Hindlimb muscle (tissue), 1 donor: ENCODE data around the gene ROCK2. TPM values are rescaled to one million over a fixed set of nuclear protein-coding genes. Genes with fewer than 3 reads are reported as not detected.

Experiments used
- DNase-seq: peaks from one replicate; pipeline ENCODE4 v3.0.0-alpha.2; 2013
- polyA plus RNA-seq: library from polyadenylated mRNA; unstranded; fragments of 120-200 nt; gene quantifications from one replicate; pipeline ENCODE4 v1.2.1, GENCODE V29; 2013; ENCODE audit not compliant: insufficient read length

Gene ROCK2
- polyA plus RNA-seq, 1 donor, result 39.7 TPM

GRCh38 chr2:11145350-11145749 is 199.1 kb downstream of the ROCK2 start:
- no peak for DNase-seq

GRCh38 chr2:11144738-11145079 is 199.7 kb downstream of the ROCK2 start:
- DNase-seq, result no peak

GRCh38 chr2:11144077-11144737 is 200.2 kb downstream of the ROCK2 start:
- no peak for DNase-seq

- no peak for DNase-seq
Observed at GRCh38 chr2:11142987-11143386, 201.4 kb downstream of the ROCK2 start.

- DNase-seq, result no peak
Observed at GRCh38 chr2:11142330-11142729, 202.1 kb downstream of the ROCK2 start.

GRCh38 chr2:11141319-11141718 is 203.1 kb downstream of the ROCK2 start:
- no peak for DNase-seq

- no peak for DNase-seq
Observed at GRCh38 chr2:11140492-11140891, 203.9 kb downstream of the ROCK2 start.

GRCh38 chr2:11134349-11134748 is 210.1 kb downstream of the ROCK2 start:
- DNase-seq, result no peak

- no peak for DNase-seq
Observed at GRCh38 chr2:11133936-11134320, 210.5 kb downstream of the ROCK2 start.

- no peak for DNase-seq
Observed at GRCh38 chr2:11133238-11133935, 211.0 kb downstream of the ROCK2 start.

GRCh38 chr2:11132036-11132671 is 212.3 kb downstream of the ROCK2 start:
- DNase-seq, result no peak

- no peak for DNase-seq
Observed at GRCh38 chr2:11131166-11131920, 213.1 kb downstream of the ROCK2 start.

Other genes with a start within 250 kb of the ROCK2 start
- gene SLC66A3, start 189.2 kb downstream of the ROCK2 start, polyA plus RNA-seq, result 12.6 TPM
- 18.8 TPM for gene E2F6, start 121.5 kb upstream of the ROCK2 start, polyA plus RNA-seq
- 13.8 TPM for gene GREB1, start 189.4 kb upstream of the ROCK2 start, polyA plus RNA-seq